ENCODE results near the gene AP2S1.
A peak's percentile ranks its signal among the peaks of the same experiment; 100 is the strongest.
"Not testable (repeated sequence)": the region's sequence is repeated elsewhere in the genome, so short reads cannot be mapped to it uniquely, and the experiment has no call there.

Gene AP2S1

DNA sequence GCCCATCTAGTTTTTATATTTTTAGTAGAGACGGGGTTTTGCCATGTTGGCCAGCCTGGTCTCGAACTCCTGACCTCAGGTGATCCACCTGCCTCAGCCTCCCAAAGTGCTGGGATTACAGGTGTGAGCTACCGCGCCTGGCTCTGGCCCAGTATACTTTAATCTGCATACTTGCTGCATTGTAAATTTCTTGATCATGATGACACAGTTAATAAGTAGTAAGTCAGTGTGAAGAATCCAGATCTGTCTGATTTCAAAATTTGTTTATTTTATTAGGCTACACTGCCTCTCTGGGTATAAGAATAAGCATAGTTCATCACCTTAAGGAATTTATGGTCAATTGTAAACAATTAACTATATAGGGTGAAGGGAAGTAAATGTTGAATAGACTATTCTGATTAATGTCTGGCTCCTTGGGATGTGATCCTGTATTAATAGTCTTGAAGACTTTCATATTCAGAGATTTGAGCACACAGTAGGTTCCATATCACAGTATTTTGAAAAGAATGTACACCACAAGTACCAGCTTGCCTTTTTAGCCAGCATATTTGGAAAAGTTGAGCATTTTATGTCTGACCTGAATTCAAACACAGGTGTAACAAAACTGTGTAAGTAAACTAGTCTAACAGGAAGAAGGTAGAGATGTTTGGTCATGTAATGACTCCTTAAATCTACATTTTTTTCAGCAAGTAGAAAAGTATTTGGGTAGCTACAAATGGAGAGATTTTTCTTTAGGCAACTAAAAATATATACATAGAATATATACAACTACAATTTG is 17.6 kb upstream of the AP2S1 start:
- FAIRE-seq (no peak), DNase-seq (ENCODE audit: insufficient read length, low spot score) (no peak)

DNA sequence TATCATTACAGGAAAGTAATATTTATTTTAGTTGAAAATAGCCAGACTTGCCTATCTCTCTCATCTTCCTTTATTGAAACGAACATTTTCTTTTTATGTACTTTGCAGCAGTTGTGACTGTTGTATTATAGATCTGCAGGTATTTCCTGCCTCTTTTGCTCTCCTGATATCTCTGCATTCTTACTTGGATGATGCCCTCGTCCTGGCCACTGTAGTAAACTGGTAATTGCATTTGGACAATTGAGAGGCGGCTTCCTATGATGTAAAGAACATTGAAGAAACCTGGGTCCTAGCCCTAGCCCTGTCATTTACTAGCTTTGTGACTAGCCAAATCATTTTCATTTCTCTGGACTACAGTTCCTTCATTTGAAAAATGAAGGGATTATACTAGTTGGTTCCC is 16.5 kb upstream of the AP2S1 start:
- FAIRE-seq = no peak
- no peak for DNase-seq (ENCODE audit: insufficient read length, low spot score)

DNA sequence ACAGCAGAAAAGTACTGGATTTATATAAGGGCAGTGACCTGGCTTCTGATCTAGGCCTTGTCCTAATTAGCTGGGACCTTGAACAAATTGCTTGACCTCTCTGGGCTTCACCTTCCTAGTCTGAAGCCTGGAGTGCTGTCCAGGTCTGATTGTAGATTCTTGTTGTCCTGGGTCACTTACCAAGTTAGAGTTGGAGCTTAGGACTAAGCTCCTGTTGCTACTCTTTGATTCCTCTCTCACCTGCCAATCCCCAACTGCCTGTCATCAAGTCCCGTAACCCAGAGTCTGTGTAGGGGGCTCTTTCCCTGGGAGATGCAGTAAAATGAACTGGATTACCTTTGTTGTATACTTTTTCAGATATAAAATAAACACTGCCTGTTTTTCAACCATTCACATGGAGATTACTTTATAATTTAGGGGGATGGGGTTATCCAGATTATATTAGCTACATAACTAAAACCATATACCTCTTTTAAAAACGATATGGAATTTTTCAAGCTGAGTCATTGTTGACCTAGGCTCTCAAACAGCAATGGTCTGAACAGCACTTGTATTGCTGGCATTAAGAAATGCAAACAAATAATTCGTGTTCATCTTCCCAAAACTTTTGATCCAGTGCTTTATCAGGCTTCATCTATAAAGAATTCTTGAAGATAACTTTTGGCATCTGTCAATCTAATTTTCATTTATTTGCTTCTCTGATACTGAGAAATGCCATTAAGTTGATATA is 15.9 kb upstream of the AP2S1 start:
- FAIRE-seq (no peak), DNase-seq (ENCODE audit: insufficient read length, low spot score) (no peak)

DNA sequence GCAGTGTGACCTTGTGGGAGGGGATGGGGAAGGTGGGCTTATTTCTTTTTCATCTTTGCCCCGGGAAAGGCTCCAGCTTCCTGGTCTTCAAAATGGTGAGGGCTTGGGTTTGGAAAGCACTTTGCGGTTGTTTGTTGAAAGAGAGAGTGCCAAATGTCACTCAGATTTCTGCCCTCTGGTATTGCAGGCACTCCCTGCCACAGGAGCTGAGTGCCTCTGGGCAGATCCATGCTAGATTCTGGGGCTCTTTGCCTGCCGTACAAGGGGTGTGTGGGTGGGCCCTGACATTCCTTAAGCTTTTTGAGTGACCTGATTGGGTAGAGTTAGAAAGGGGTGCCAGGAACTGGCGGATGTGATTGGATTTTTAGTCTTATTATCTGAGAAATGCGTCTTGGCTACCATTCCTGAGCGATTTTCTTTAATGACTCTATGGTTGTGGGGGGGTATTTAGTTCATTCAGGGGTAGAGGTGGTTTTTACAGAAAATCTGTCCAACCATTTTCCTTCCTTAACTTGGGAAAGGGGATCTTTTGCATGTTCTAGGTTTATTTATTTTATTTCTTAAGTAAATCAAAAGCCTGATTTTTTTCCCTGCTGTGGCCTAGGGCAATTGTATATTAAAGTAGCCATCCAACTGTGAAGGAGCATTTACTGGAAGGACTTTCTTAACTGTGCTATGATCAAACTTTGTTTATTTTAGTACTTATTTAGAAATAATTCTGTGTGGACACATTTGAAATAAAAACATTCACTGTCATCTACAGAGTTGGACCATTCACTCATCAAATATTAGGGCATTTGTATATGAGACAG is 13.4 kb upstream of the AP2S1 start:
- peak; percentile 85 for DNase-seq (ENCODE audit: insufficient read length, low spot score)
- FAIRE-seq = no peak

DNA sequence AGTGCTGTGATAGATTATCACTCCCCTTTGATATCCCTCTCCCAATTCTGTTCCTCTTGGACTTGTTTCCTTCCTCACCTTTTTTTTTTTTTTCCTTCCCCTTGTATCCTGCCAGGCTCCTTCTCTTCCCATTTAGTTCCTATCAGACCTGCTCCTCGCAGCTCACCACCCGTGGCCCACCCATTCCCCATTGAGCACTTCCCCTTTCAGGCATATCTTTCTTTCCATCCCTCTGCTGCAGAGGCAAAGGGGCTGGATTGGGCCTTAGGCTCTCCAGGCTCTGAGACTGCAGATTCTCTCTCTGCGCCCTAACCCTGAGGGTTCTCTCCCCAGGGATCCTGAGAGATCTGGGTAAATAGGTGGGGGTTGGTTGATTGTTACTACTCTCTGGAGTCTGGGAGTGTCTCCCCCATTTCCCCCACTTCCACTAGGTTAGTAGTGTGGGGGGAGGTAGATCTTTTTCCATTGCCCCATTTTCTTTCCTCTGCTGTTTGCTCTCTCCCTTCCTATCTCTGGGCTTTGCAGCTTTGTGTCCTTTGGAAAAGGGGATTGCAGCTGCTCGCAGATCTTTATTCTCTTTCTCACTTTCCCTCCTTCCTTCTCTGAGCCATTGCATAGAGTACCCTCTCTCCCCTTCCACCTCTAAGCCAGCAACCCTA is 12.5 kb upstream of the AP2S1 start:
- DNase-seq (ENCODE audit: insufficient read length, low spot score) (no peak), FAIRE-seq (no peak)

DNA sequence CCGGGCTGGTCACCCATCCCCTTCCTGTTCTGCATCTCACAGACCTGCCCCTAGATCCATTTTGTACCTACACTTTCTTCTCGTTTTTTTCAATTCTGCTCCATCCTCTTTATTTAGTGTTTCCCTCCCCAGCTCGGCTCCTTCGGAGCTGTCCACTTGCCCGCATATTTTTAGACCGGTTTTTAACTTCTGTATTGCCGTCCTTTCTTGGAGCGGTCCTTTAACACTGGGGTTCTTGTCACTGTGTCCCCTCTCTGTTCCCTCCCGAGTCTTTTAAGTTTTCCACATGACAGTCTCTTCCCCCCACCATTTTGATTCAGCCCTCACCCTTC is 11.8 kb upstream of the AP2S1 start:
- FAIRE-seq (no peak), DNase-seq (ENCODE audit: insufficient read length, low spot score) (no peak)

DNA sequence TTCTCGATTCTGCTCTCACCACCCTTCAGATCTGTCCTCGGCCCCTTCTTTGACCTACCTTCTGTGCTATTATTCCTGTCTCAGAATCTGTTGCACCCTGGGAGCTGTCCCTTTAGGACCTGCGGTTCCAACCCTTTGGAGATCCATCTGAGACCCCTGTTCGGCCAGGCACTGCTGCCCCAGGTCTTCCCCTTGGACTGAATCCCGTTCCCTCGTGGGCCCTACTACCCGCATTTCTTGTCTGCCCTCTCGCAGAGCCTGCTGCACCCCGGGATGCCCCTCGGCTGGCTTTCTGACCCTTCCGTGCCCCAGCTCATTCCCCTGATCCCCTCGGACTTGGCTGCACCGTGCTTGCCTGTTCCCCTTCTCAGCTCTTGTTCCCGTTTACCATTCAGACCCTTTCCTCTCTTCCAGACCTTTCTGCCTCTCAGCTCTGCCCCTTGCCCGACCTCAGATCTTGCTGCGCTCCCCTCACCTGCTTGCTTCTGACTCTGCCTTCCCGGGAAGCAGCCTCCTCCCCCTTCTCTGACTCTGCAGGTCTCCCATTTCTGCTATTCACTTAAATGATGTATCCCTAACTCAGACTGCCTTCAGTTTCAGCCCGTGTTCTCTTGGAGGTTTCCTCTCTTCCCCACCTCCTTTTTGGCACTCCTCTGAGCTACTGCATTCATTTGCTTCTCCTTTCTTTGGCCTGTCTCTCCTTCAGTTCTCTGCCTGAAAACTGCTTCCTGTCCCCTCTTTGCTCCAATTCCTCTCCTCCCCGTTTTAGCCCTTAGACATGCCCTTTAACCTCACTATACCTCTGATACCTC is 11.3 kb upstream of the AP2S1 start:
- DNase-seq (ENCODE audit: insufficient read length, low spot score) (no peak), FAIRE-seq (no peak)

DNA sequence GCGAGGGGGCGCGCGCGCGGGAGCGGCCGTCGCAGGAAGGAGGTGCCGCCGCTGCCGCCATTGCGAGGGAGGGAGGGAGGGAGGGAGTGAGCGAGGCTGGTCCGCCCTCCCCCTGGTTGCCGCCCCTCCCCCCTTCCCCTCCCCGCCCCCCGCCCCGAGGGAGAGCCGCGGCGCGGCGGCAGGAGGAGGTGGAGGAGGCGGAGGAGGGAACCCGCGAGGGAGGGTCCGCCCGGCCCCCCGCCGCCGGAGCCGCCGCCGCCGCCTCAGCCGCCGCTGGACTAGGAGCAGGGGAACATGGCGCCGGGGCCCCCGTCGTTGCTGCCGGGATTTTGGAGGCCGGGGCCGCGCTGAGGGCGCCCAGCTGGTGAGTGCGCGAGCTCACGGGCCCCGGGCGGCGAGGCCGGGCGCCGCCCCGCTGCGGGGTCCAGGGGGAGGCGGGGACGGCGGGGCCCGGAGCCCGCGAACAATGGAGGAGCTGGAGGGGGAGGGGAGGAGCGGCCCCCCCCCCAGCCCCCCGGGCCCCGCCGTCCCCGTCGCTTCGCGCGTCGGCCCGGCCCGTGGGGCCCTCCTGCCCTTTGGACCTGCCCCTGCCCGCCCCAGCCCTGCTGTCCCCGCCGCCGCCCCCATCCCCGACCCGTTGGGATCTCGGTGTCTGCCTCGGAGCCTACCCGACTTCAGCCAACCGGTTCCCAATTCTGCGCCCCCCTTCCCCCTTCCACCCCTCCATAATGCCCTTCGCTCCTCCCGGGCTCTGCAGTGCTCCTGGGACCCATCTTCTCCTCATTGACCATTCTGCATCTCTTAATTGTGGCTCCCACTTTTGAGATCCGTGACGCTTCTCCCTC is 10.4 kb upstream of the AP2S1 start, which contains the start of gene ARHGAP35:
Gene ARHGAP35, plus strand, starts transcription at position 152 of the 845 bp plus-strand sequence. CDS start 57,679 bp downstream, outside the sequence.
- FAIRE-seq = no peak
- DNase-seq (ENCODE audit: insufficient read length, low spot score) = no peak

DNA sequence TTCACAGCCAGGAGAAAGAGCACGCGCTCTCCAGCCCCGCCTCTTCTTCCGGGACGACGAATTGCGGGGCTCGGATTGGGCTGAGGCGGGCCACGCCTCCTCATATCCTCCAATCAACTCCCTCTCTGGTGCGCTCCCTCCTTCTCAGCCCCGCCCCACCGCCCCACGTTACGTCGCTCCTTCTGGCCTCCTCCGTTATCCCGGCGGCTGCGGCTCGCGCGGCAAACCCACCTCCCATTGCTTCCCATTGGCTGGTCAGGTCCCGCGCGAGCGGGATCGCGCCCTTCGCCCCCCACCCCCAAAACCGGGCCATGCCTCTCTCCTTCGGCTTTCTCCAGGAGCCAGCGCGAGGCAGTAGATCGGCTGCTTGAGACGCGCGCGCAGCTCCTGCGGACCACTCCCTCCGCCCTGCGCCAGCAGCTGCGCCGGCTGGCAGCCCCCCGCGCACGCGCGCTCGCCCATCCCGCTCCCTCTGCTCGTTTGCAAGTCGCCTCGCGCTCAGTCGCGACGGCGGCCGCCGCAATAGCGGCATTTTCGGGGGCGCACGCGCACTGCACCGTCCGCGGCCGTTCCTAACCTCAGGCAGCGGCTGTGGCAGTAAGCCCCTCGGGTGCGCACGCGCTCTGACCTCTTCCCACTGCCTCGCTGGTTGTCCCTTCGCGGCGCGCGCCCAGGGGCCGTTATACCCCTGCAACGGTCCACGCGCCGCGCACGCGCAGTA is 9.6 kb upstream of the AP2S1 start:
- FAIRE-seq (peak; percentile 97), DNase-seq (ENCODE audit: insufficient read length, low spot score) (peak; percentile 93)

DNA sequence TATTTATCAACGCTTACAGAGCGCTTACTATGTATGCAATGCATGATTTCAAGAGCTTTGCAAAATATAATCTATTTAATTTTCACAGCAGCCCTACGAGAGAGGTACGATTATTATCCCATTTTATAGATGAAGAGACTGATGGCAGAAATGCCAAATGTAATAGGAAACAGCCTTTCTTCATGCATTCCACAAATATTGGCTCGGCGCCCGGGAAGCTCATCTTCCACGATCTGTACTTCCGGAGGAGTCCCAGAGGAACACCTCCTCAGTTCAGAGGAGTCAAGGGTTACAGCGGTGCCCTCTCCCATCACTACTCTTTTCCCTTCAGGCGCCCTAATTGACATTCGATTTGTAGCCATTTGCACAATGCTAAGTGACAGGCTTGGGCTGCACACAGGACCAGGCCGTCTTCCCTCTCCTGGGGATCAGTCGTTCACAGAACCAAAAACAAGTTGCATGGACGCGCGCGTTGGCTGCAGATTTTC is 9.0 kb upstream of the AP2S1 start:
- DNase-seq (ENCODE audit: insufficient read length, low spot score) = no peak
- no peak for FAIRE-seq

DNA sequence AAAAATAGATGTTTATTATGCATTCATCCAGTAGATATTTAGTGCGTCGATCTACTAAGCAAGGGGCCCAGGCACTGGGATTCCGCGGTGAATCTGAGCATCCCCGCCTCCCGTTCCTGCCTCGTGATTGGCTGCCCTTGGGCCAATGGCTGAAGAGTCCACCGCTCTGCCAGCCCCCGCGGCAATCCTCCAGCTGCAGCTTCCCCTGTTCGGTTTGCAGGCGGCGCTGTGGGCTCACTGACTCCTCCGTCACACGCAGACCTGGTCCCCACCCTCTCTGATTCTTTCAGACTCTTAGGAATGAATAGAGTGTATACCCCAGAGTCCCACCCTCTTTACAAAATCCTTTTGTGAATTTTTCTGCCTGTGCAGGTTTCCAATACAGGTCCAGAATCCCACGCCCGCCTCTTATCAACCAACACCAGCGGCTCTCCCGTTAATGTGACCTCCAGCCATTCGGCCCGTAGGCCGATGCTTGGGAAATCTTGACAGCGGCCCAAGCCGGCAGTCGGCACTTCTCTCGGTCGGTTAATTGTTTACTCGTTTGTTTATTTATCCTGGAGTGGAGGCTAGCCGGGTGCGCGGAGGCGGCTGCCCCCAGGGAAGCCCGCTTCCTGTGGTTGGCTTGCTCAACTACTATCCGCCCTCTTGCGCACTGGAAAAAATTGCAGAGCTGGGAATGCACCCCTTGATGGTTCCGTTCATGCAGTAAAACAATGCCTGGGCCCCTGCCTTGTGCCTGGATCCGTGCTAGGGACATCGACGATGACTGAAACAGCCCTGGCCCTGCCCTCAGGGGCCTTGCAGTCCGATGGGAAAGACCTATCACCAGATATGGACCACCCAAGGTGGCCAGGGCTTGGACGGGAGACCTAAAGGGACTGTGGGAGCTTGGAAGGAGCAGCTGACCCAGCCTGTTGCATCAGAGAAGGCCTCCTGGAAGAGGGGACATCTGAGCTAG is 5.7 kb upstream of the AP2S1 start:
- DNase-seq (ENCODE audit: insufficient read length, low spot score) (peak; percentile 91), FAIRE-seq (peak; percentile 85)

DNA sequence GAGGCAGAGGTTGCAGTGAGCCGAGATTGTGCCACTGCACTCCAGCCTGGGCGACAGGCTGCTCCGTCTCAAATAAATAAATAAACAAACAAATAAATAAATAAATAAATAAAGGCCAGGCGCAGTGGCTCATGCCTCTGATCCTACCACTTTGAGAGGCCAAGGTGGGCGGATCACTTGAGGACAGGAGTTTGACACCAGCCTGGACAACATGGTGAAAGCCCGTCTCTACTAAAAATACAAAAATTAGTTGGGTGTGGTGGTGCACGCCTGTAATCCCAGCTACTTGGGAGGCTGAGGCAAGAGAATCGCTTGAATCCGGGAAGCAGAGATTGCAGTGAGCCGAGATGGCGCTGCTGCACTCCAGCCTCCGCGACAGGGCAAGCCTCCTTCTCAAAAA is 4.1 kb upstream of the AP2S1 start:
- FAIRE-seq = not testable (repeated sequence)

DNA sequence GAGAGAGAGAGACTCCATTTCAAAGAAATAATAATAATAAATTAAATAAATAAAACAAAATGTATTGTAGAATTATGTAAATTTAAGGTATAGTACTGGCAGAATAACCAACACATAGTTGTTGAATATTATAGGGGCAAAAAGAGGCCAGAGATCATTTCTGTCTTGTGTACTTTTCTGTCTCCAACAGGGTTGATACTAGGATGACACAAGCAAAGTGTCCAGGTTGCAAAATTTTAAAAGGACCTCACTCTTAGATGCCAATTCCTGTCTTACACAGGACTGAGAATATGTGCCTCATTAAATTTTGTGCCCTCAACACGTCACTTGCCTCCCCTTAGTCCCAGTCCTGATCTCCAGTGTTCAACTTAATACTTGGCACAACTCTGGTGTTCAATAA is 2.2 kb upstream of the AP2S1 start:
- FAIRE-seq (no peak), DNase-seq (ENCODE audit: insufficient read length, low spot score) (no peak)

More for the DNA sequence above, 4.1 kb upstream of the AP2S1 start:
- not testable (repeated sequence) for DNase-seq (ENCODE audit: insufficient read length, low spot score)

DNA sequence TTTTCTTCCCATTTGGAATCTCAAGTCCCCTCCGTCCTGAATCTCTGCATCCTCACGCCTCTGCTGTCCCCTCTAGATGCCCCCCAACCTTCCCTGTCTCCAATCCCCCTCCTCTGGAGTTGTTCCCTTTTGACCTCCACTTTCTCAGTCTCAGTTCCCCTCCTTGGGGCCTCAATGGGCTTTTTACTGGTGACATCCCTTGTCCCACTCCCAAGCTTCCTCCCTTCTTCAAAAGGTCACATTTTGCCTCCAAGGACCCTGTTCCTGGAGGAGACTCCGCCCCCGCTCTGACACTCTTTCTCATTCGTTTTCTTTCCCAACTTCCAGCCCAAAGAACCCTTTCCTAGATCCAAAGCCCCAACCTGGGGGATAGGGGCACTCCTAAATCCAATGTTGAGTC is 1.0 kb downstream of the AP2S1 start:
- no peak for FAIRE-seq
- no peak for DNase-seq (ENCODE audit: insufficient read length, low spot score)

DNA sequence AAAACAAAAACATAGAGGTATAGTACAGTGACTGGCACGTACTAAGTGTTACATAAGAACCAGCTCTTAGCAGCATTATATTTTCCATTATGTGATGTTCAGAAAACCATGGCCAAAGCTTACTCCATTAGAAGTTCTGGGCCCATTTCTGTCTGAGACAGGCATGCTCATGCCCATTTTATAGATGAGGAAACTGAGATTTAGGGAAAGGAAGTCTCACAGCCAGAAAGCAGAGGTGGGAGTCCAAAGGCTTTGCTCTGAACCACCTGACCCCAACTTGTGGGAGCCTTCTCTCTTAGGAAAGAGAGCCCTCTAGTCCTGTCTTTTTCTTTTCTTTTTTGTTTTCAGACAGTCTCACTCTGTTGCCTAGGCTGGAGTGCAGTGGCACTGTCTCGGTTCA is 2.3 kb downstream of the AP2S1 start:
- DNase-seq (ENCODE audit: insufficient read length, low spot score) (no peak), FAIRE-seq (no peak)

DNA sequence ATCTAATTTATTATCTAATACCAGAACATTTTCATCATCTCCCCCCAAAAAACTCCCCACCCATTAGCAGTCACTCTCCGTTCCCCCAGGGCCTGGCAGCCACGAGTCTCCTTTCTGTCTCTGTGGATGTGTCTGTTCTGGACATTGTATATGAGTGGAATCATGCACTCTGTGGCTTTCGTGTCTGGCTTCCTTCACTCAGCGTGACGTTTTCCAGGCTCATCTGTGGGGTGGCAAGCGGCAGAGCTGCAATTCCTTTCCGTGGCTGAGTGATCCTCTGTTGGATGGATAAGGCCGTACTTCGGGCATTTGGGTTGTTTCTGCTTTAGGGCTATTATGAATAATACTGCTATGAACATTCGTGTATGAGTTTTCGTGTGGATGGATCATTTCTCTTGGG is 3.1 kb downstream of the AP2S1 start:
- DNase-seq (ENCODE audit: insufficient read length, low spot score) = no peak
- no peak for FAIRE-seq

DNA sequence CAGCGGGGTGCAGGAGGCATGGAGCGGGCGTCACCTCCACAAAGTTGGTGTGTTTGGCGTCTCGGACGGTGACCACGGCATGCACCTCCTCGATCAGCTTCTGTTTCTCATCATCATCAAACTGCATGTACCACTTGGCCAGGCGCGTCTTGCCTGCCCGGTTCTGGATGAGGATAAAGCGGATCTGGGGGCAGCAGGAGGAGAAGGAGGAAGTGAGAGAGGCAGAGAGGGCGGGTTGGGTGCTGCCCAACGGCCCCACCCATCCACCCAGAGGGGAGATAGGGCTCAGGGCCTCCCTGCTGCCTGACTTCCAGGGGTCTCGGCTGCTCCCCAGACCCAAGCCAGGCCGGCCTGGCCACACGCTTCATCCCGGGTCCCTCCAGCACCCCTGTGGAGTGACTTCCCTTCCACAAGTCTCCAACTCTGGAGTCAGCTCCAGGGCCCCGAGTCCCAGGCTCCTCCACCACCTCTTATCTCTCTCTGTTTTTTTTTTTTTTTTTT is 4.6 kb downstream of the AP2S1 start:
- FAIRE-seq = no peak

More for the DNA sequence above, 4.6 kb downstream of the AP2S1 start:
- no peak for DNase-seq (ENCODE audit: insufficient read length, low spot score)

Measured in HTR-8/SVneo (cell line).